SIG-M5 treated with dmso at 0.1 percent for 504 hours (cell line): ENCODE measurements around the gene ALDH8A1.

Experiments used
- DNase-seq: peaks from one replicate; lab custom pipeline; 2025; ENCODE audit not compliant: unreplicated experiment; lab: John Stamatoyannopoulos, UW

The ALDH8A1 gene

GRCh38 chr6:134873500-134874388 lies 76.2 kb downstream of the ALDH8A1 start:
- no peak for DNase-seq

- no peak for DNase-seq
These were observed 79.0 kb downstream of the ALDH8A1 start for GRCh38 chr6:134870677-134871498.

DNA sequence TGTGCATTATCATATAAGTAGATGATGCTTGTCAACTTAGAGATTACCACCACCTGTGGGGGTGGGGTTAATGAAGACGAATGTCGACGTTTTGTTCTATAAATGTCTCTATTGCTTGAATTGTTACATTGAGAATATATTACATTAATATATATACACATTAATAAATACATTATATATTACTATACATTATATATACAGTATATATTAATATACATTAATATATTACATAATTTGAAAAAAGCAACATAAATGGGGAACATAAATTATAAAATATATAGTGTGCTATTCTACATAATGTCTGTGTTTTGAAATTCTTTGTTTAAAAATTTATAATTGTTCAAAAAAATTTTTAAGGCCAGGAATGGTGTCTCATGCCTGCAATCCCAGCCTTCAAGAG lies 81.1 kb downstream of the ALDH8A1 start:
- DNase-seq, result no peak
